ENCODE data around the gene SLC35F1.

The SLC35F1 gene

DNA sequence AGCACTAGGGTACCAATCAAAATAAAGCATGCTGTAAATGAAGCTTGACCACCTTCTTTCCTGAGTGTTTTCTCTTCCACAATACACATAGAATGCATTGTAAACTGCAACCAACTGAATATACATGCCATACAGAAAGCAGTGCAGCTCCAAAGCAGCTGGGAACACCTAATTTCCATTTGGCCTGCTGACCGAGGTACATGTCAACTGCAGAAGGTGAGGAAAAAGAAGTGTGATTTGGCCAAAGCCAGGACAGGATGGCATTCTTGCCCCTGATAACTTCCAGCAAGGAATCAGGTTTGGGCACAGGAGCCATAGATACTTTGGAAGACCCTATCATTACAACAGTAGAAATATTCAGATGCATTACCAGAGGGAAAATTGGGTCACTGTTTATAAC is 258.4 kb downstream of the SLC35F1 start:
- no peaks in the 10 kb centered on the region for H3K36me3 ChIP-seq (ENCODE audit: control insufficient read depth in 5 of 5, insufficient read depth in 5 of 5, low read length in 5 of 5)
- H3K27me3 ChIP-seq (ENCODE audit: control insufficient read depth in 5 of 5, insufficient read depth in 4 of 5, low read length in 5 of 5): no peaks in the 10 kb centered on the region
- H3K4me1 ChIP-seq (ENCODE audit: control insufficient read depth in 5 of 5, insufficient read depth in 5 of 5, low read length in 5 of 5): peaks cover 0 to 7% (median 0%) of the 10 kb centered on the region in 5 donors
- no peak overlapping the region for H3K9ac ChIP-seq (ENCODE audit: low read length in 5 of 5)
- no peaks in the 10 kb centered on the region for H3K9me3 ChIP-seq (ENCODE audit: control insufficient read depth in 5 of 5, low read length in 5 of 5)
- H3K4me3 ChIP-seq (ENCODE audit: low read depth in 1 of 5, low read length in 5 of 5): no peak overlapping the region
- H3K27ac ChIP-seq (ENCODE audit: low read depth, low read length): no peak overlapping the region

DNA sequence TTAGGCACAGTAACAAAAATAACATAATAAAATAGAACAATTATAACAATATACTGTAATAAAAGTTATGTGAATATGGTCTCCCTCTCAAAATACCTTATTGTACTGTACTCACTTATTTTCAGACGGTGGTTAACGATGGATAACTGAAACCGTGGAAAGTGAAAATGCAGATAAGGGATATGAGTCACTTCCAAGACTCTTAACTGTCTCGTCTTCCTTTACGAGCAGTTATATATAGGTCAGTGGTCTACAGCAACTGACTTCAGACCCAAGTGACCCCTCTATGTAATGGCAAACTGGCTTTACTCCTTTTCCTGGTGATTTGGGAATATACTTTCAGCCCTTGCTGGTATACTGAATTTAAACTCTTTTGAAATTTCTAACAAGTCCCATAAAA is 261.4 kb downstream of the SLC35F1 start:
- H3K4me3 ChIP-seq (ENCODE audit: low read depth in 1 of 5, low read length in 5 of 5): no peak overlapping the region
- H3K9ac ChIP-seq (ENCODE audit: low read length in 5 of 5): no peak overlapping the region
- no peak overlapping the region for H3K27ac ChIP-seq (ENCODE audit: low read depth, low read length)
- H3K9me3 ChIP-seq (ENCODE audit: control insufficient read depth in 5 of 5, low read length in 5 of 5): peaks cover under 1 to 6% (median 2%) of the 10 kb centered on the region in 5 donors
- no peaks in the 10 kb centered on the region for H3K4me1 ChIP-seq (ENCODE audit: control insufficient read depth in 5 of 5, insufficient read depth in 5 of 5, low read length in 5 of 5)
- no peaks in the 10 kb centered on the region for H3K27me3 ChIP-seq (ENCODE audit: control insufficient read depth in 5 of 5, insufficient read depth in 4 of 5, low read length in 5 of 5)
- no peaks in the 10 kb centered on the region for H3K36me3 ChIP-seq (ENCODE audit: control insufficient read depth in 5 of 5, insufficient read depth in 5 of 5, low read length in 5 of 5)

DNA sequence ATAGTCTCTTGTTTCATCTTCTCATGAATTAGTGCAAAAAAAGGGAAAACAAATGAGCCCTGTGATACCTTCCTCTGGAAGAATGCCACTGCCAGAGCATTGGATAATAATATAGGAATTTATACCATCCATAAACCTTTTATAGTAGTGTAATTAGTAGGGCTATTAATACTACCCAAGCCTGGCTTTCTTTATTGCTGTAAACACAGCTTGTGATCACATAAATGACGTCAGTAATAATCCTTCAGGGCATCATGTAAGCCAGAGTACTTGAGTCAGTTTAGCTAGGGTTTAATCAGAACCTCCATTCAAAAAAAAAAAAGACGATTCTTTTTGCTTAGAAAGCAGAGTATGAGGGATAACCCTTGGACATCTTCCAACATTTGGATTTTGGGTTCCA is 264.8 kb downstream of the SLC35F1 start:
- Histone ChIP-seq H3K9ac (ENCODE audit: low read length in 5 of 5) (no peak overlapping the region), H3K27me3 (ENCODE audit: control insufficient read depth in 5 of 5, insufficient read depth in 4 of 5, low read length in 5 of 5) (no peaks in the 10 kb centered on the region), H3K4me3 (ENCODE audit: low read depth in 1 of 5, low read length in 5 of 5) (no peak overlapping the region), H3K9me3 (ENCODE audit: control insufficient read depth in 5 of 5, low read length in 5 of 5) (peaks cover 10 to 18% (median 13%) of the 10 kb centered on the region in 5 donors), H3K27ac (ENCODE audit: low read depth, low read length) (no peak overlapping the region), H3K4me1 (ENCODE audit: control insufficient read depth in 5 of 5, insufficient read depth in 5 of 5, low read length in 5 of 5) (no peaks in the 10 kb centered on the region), H3K36me3 (ENCODE audit: control insufficient read depth in 5 of 5, insufficient read depth in 5 of 5, low read length in 5 of 5) (no peaks in the 10 kb centered on the region)

DNA sequence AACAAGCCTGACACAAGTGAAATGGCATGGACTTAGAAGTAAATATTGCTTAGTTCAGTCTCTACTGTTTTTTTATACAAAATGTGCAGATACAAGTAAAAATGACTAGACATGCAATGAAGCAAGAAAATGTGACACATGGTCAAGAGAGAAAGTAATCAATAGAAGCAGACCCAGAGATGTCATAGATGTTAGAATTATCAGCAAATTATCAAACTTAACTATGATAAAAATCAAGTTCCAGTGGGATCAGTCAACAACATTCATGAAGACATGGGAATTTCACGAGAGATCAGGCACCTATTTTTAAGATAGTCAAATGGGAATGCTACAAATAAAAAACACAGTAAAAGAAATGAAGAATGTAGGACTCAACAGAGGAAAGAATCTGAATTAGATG is 267.0 kb downstream of the SLC35F1 start:
- Histone ChIP-seq H3K4me1 (ENCODE audit: control insufficient read depth in 5 of 5, insufficient read depth in 5 of 5, low read length in 5 of 5) (no peaks in the 10 kb centered on the region), H3K9ac (ENCODE audit: low read length in 5 of 5) (no peak overlapping the region), H3K27me3 (ENCODE audit: control insufficient read depth in 5 of 5, insufficient read depth in 4 of 5, low read length in 5 of 5) (no peaks in the 10 kb centered on the region), H3K4me3 (ENCODE audit: low read depth in 1 of 5, low read length in 5 of 5) (no peak overlapping the region), H3K27ac (ENCODE audit: low read depth, low read length) (no peak overlapping the region), H3K9me3 (ENCODE audit: control insufficient read depth in 5 of 5, low read length in 5 of 5) (peaks cover 10 to 18% (median 13%) of the 10 kb centered on the region in 5 donors), H3K36me3 (ENCODE audit: control insufficient read depth in 5 of 5, insufficient read depth in 5 of 5, low read length in 5 of 5) (no peaks in the 10 kb centered on the region)

DNA sequence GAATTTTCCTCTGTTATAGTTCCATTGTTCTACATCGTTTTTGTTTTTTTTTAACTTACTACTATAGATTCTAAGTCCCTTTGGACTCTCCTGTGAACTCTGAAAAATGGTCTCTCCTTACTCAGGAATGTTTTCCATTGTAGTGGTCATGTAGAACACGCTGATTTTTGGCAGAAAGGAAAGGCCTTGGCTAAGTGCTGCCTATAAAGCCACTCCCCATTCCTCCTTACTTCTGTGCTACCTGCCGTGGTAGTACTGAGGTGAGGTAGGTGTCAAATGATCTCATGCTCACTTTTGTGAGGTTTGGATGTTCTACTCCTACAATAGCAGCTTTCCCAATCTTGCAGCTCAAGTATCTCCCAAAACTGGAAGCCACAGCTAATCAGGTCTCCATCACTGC is 270.7 kb downstream of the SLC35F1 start:
- H3K9me3 ChIP-seq (ENCODE audit: control insufficient read depth in 5 of 5, low read length in 5 of 5): peaks cover 10 to 14% (median 13%) of the 10 kb centered on the region in 5 donors
- H3K27me3 ChIP-seq (ENCODE audit: control insufficient read depth in 5 of 5, insufficient read depth in 4 of 5, low read length in 5 of 5): no peaks in the 10 kb centered on the region
- no peaks in the 10 kb centered on the region for H3K36me3 ChIP-seq (ENCODE audit: control insufficient read depth in 5 of 5, insufficient read depth in 5 of 5, low read length in 5 of 5)
- H3K27ac ChIP-seq (ENCODE audit: low read depth, low read length): no peak overlapping the region
- H3K4me3 ChIP-seq (ENCODE audit: low read depth in 1 of 5, low read length in 5 of 5): no peak overlapping the region
- H3K9ac ChIP-seq (ENCODE audit: low read length in 5 of 5): no peak overlapping the region
- H3K4me1 ChIP-seq (ENCODE audit: control insufficient read depth in 5 of 5, insufficient read depth in 5 of 5, low read length in 5 of 5): peaks cover 0 to 6% (median 0%) of the 10 kb centered on the region in 5 donors

DNA sequence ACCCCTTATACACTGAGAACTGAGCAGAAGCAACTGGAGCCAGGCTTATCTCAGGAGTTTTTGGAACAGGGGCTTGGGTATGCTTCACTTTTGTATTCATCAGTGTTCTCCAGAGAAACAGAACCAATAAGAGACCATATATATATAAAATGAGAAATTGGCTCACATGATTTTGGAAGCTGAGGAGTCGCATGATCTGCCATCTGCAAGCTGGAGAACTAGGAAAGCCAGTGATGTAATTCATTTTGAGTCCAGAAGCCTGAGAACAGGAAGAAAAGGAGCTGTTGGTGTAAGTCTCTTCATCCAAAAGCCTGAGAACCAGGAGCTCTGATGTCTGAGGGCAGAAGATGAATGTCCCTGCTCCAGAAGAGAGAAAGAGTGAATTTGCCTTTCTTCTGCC is 272.0 kb downstream of the SLC35F1 start:
- H3K9ac ChIP-seq (ENCODE audit: low read length in 5 of 5): no peak overlapping the region
- H3K27ac ChIP-seq (ENCODE audit: low read depth, low read length): no peak overlapping the region
- no peak overlapping the region for H3K4me3 ChIP-seq (ENCODE audit: low read depth in 1 of 5, low read length in 5 of 5)
- peaks cover 0 to 6% (median 0%) of the 10 kb centered on the region in 5 donors for H3K4me1 ChIP-seq (ENCODE audit: control insufficient read depth in 5 of 5, insufficient read depth in 5 of 5, low read length in 5 of 5)
- H3K9me3 ChIP-seq (ENCODE audit: control insufficient read depth in 5 of 5, low read length in 5 of 5): peaks cover 3 to 6% (median 4%) of the 10 kb centered on the region in 5 donors
- no peaks in the 10 kb centered on the region for H3K27me3 ChIP-seq (ENCODE audit: control insufficient read depth in 5 of 5, insufficient read depth in 4 of 5, low read length in 5 of 5)
- H3K36me3 ChIP-seq (ENCODE audit: control insufficient read depth in 5 of 5, insufficient read depth in 5 of 5, low read length in 5 of 5): no peaks in the 10 kb centered on the region

DNA sequence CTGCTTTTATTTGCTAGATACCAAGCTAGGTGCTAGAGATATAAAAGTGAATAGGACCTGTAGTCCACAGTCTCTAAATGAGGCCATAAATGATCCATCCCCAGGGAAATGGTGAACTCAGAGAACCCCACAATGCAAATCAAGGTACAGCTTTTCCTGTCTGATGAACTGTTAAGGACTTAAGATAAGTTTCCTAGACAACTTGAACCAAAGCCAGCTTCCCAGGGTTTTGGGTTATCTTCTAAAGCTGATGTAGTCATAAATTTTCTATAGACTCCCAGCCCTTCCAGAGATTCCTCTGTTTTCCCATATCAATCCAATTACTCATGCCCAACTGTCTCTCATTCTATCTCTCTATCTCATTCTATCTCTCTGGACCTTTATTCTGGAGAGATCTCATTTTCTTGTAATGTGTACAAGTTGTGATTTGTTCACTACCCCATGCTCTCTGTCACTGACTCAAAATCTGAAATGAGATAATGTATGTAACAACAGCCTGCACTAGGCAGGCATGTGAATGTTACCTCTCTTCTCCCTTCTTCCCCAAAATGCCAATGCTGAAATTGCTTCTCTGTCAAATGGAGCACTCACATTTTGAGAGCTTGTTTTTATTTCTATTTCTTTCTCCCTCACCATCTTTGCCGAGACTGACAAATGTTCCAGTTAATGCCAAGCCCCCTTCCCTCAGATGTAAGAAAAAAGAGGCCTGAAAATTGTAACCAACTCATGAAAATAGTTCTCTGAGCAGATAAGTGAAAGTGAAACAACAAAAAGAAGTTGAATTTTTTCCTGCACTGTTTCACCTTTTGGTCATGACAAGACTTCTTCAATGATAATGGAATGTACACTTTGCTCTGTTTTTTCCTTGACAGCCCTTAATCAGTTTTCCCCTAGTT is 279.9 kb downstream of the SLC35F1 start:
- Histone ChIP-seq H3K9me3 (ENCODE audit: control insufficient read depth in 5 of 5, low read length in 5 of 5) (no peaks in the 10 kb centered on the region), H3K36me3 (ENCODE audit: control insufficient read depth in 5 of 5, insufficient read depth in 5 of 5, low read length in 5 of 5) (no peaks in the 10 kb centered on the region), H3K4me3 (ENCODE audit: low read depth in 1 of 5, low read length in 5 of 5) (no peak overlapping the region), H3K27me3 (ENCODE audit: control insufficient read depth in 5 of 5, insufficient read depth in 4 of 5, low read length in 5 of 5) (no peaks in the 10 kb centered on the region), H3K4me1 (ENCODE audit: control insufficient read depth in 5 of 5, insufficient read depth in 5 of 5, low read length in 5 of 5) (peaks cover 2 to 20% (median 10%) of the 10 kb centered on the region in 5 donors), H3K9ac (ENCODE audit: low read length in 5 of 5) (peak overlapping the region in 2 of 5 donors; percentile 2 to 4), H3K27ac (ENCODE audit: low read depth, low read length) (peak overlapping the region; percentile 70)

DNA sequence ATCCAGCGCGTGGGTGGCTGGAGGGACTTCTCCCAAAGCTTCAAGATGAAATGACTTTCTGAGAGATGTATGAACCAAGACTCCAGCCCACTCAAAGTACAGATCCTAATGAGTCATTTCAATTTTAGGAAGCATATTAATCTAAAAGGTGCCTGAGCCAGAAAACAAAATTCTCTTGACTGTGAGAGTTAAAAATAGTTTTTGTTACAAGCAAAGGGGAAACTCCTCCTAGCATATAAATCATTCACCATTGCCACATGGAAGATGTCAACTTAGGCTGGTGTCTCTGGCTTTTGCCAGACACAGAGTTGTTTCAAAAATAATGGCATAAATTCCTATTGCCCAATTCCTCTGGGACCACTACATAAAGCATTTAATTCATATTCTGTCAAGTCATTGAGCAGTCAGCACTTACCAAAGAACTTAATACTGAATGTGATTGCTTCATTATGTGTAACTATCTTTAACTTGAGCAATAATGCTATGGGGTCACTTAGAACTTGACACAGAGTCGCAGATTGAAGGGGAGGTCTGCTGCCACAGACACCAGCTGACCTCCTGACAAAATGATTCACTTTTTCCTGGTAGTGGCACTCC is 280.6 kb downstream of the SLC35F1 start:
- Histone ChIP-seq H3K4me3 (ENCODE audit: low read depth in 1 of 5, low read length in 5 of 5) (no peak overlapping the region), H3K36me3 (ENCODE audit: control insufficient read depth in 5 of 5, insufficient read depth in 5 of 5, low read length in 5 of 5) (no peaks in the 10 kb centered on the region), H3K4me1 (ENCODE audit: control insufficient read depth in 5 of 5, insufficient read depth in 5 of 5, low read length in 5 of 5) (peaks cover 2 to 24% (median 10%) of the 10 kb centered on the region in 5 donors), H3K27me3 (ENCODE audit: control insufficient read depth in 5 of 5, insufficient read depth in 4 of 5, low read length in 5 of 5) (no peaks in the 10 kb centered on the region), H3K9ac (ENCODE audit: low read length in 5 of 5) (peak overlapping the region in 3 of 5 donors; percentile 2 to 14 (median 4)), H3K27ac (ENCODE audit: low read depth, low read length) (peak overlapping the region; percentile 70), H3K9me3 (ENCODE audit: control insufficient read depth in 5 of 5, low read length in 5 of 5) (no peaks in the 10 kb centered on the region)

DNA sequence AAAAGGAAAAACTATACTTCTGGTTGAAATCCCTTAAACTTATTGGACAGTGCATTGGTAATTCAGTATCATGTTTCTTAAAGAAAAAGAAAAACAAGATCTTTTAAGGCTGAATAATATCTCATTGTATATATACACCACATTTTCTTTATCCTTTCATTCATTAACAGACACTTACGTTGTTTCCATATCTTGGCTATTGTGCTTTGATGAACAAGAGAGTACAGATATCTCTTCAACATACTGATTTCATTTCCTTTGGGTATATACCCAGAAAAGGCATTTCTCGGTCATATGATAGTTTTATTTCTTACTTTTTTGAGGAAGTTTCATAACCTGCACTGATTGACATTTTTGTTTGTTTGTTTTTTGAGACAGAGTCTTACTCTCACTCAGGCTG is 281.5 kb downstream of the SLC35F1 start:
- Histone ChIP-seq H3K9ac (ENCODE audit: low read length in 5 of 5) (no peak overlapping the region), H3K27ac (ENCODE audit: low read depth, low read length) (peak overlapping the region; percentile 70), H3K27me3 (ENCODE audit: control insufficient read depth in 5 of 5, insufficient read depth in 4 of 5, low read length in 5 of 5) (no peaks in the 10 kb centered on the region), H3K9me3 (ENCODE audit: control insufficient read depth in 5 of 5, low read length in 5 of 5) (no peaks in the 10 kb centered on the region), H3K36me3 (ENCODE audit: control insufficient read depth in 5 of 5, insufficient read depth in 5 of 5, low read length in 5 of 5) (no peaks in the 10 kb centered on the region), H3K4me1 (ENCODE audit: control insufficient read depth in 5 of 5, insufficient read depth in 5 of 5, low read length in 5 of 5) (peaks cover 2 to 24% (median 10%) of the 10 kb centered on the region in 5 donors), H3K4me3 (ENCODE audit: low read depth in 1 of 5, low read length in 5 of 5) (no peak overlapping the region)

DNA sequence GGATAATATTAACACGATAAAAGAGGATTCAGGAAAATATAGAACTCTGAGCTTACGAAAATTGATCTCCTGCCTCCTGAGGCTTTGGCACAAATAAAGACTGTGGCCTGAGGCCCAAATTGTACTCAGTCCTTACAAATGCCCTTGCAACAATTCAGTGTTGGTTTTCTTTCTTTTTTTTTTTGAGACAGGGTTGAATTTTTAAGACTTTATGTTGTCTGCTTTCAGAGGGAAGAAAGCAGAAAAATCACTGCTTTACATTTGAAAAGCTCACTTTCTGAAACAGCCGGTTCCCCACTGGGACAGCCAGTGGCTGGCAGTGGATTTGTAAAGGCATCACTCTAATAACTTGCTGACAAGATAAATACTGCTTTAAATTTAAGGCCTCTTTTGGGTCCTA is 290.5 kb downstream of the SLC35F1 start:
- Histone ChIP-seq H3K9ac (ENCODE audit: low read length in 5 of 5) (no peak overlapping the region), H3K27me3 (ENCODE audit: control insufficient read depth in 5 of 5, insufficient read depth in 4 of 5, low read length in 5 of 5) (no peaks in the 10 kb centered on the region), H3K9me3 (ENCODE audit: control insufficient read depth in 5 of 5, low read length in 5 of 5) (no peaks in the 10 kb centered on the region), H3K36me3 (ENCODE audit: control insufficient read depth in 5 of 5, insufficient read depth in 5 of 5, low read length in 5 of 5) (no peaks in the 10 kb centered on the region), H3K4me3 (ENCODE audit: low read depth in 1 of 5, low read length in 5 of 5) (no peak overlapping the region), H3K4me1 (ENCODE audit: control insufficient read depth in 5 of 5, insufficient read depth in 5 of 5, low read length in 5 of 5) (peaks cover 0 to 21% (median 0%) of the 10 kb centered on the region in 5 donors), H3K27ac (ENCODE audit: low read depth, low read length) (no peak overlapping the region)

Measured in subcutaneous abdominal adipose tissue (tissue), 5 donors.